Panc1 (cell line): ENCODE data around the gene CERT1. TPM values are rescaled to one million over a fixed set of nuclear protein-coding genes. Genes with fewer than 3 reads are reported as not detected.

Source experiments
- ATAC-seq: fragments of 200-7000 bp; cut with Tn5 transposase; 2 replicates; pipeline ENCODE4 v1.9.1; 2020; ENCODE audit warnings: mild to moderate bottlenecking, moderate library complexity
- BruUV-seq: library from RNA; stranded (reverse); fragments of 400-500 nt; replicated peaks from 2 replicates; lab custom pipeline; 2021; lab: Mats Ljungman, UMichigan
- CTCF ChIA-PET: fragments of 300-600 bp; sonication (Branson Sonifier 250); formaldehyde crosslinking; loops from one replicate; lab custom pipeline; 2022; ENCODE audit warnings: antibody characterized with exemption; lab: Charles Lee
- POLR2A ChIA-PET: fragments of 300-600 bp; sonication (Branson Sonifier 250); formaldehyde crosslinking; loops from one replicate; lab custom pipeline; 2022; ENCODE audit warnings: antibody characterized with exemption; lab: Charles Lee
- DNase-seq: peaks from one replicate; pipeline ENCODE4 v3.0.0-alpha.2; 2010; ENCODE audit warnings: low read depth, low spot score
- H3K27ac ChIP-seq: 2 replicates; pipeline ENCODE4 v1.5.1; 2011; ENCODE audit warnings: mild to moderate bottlenecking, low read length, inconsistent platforms
- H3K27me3 ChIP-seq: fragments of 200-500 bp; sonication (Bioruptor generic); 2 replicates; pipeline ENCODE4 v1.6.0; 2014; ENCODE audit warnings: low read length, inconsistent platforms; ENCODE audit not compliant: control insufficient read depth, insufficient read depth
- H3K36me3 ChIP-seq: fragments of 200-500 bp; sonication (Bioruptor generic); 2 replicates; pipeline ENCODE4 v1.5.1; 2014; ENCODE audit warnings: inconsistent platforms, mild to moderate bottlenecking, low read length, moderate library complexity; ENCODE audit not compliant: control insufficient read depth, insufficient read depth
- H3K4me1 ChIP-seq: 2 replicates; pipeline ENCODE4 v1.5.1; 2011; ENCODE audit warnings: inconsistent platforms, mild to moderate bottlenecking, low read length, moderate library complexity; ENCODE audit not compliant: control insufficient read depth, insufficient read depth
- H3K4me3 ChIP-seq, 2 experiments: 2 replicates each; pipeline ENCODE4 v1.5.1; 2011 to 2012; ENCODE audit warnings: low read depth in 2 of 2, low read length in 2 of 2, mild to moderate bottlenecking in 2 of 2, inconsistent platforms in 1 of 2, moderate library complexity in 1 of 2
- H3K9me3 ChIP-seq: fragments of 200-500 bp; sonication (Bioruptor generic); 2 replicates; pipeline ENCODE4 v1.5.1; 2014; ENCODE audit warnings: low read depth, mild to moderate bottlenecking, inconsistent platforms, low read length, moderate library complexity; ENCODE audit not compliant: control insufficient read depth, insufficient read depth
- CTCF ChIP-seq: fragments of 450-650 bp; IDR thresholded peaks from 2 replicates; pipeline ENCODE4 v1.5.1; 2017; ENCODE audit warnings: mild to moderate bottlenecking
- POLR2AphosphoS5 ChIP-seq: IDR thresholded peaks from 2 replicates; pipeline ENCODE4 v1.6.1; 2012; ENCODE audit warnings: mild to moderate bottlenecking, low read depth, low read length, moderate library complexity
- REST ChIP-seq, 2 experiments: IDR thresholded peaks; 2 replicates each; pipeline ENCODE4 v1.6.1; 2011 to 2012; ENCODE audit warnings: low read depth in 2 of 2, control low read depth in 1 of 2, low read length in 1 of 2, mild to moderate bottlenecking in 1 of 2, moderate library complexity in 1 of 2; ENCODE audit not compliant: insufficient read depth in 1 of 2
- SIN3A ChIP-seq: IDR thresholded peaks from 2 replicates; pipeline ENCODE4 v1.6.1; 2012; ENCODE audit warnings: low read depth, mild to moderate bottlenecking, low read length, moderate library complexity, borderline replicate concordance; ENCODE audit not compliant: insufficient read depth
- TCF7L2 ChIP-seq: IDR thresholded peaks from 2 replicates; pipeline ENCODE4 v1.6.1; 2011; ENCODE audit warnings: mild to moderate bottlenecking, low read depth, low read length, inconsistent platforms
- in situ Hi-C: cut with HindIII; loops from 2 replicates; pipeline ENCODE4 v1.10.0; 2016; ENCODE audit warnings: low sequenced_read_pairs, low pct_unique_long_range_greater_than_20kb
- intact Hi-C: fragments of 100-400 bp; cut with micrococcal nuclease; formaldehyde crosslinking; loops from one replicate; pipeline ENCODE4 v1.10.0; 2022; ENCODE audit not compliant: unreplicated experiment
- total RNA-seq: library from RNA; stranded (reverse); gene quantifications from one replicate; pipeline ENCODE4 v1.2.1, GENCODE V29; 2021; ENCODE audit not compliant: unreplicated experiment

Gene CERT1
- total RNA-seq, 1 experiment from 2014 or later: 26.7 TPM

- no peak for ATAC-seq
- Histone ChIP-seq H3K36me3 (peaks cover 6% of the 10 kb centered on the region; the same call in 1 of the 2 replicates), H3K4me3 (no peak overlapping the region), H3K4me1 (no peaks in the 10 kb centered on the region), H3K9me3 (no peaks in the 10 kb centered on the region), H3K27me3 (no peaks in the 10 kb centered on the region), H3K27ac (no peak overlapping the region)
- in situ Hi-C loops: no loop called here
- CTCF ChIA-PET: no interaction called here
- no TSS peak for BruUV-seq
- intact Hi-C loops: no loop called here
- POLR2A ChIA-PET: no interaction called here
- DNase-seq: no peak
- TF ChIP-seq TCF7L2 (no peak), REST (IDR thresholded peaks at IDR 0.05; ENCODE audit: insufficient read depth in 1 of 2, low read depth in 2 of 2, low read length in 1 of 2) (no peak), SIN3A (no peak), POLR2AphosphoS5 (no peak), CTCF (no peak)
Observed at GRCh38 chr5:75547812-75548211, 36.4 kb upstream of the CERT1 start.

GRCh38 chr5:75546830-75547229 is 35.4 kb upstream of the CERT1 start:
- Histone ChIP-seq H3K27ac (no peak overlapping the region), H3K27me3 (no peaks in the 10 kb centered on the region), H3K4me3 (no peak overlapping the region), H3K9me3 (no peaks in the 10 kb centered on the region), H3K36me3 (no peaks in the 10 kb centered on the region), H3K4me1 (no peaks in the 10 kb centered on the region)
- TF ChIP-seq REST (IDR thresholded peaks at IDR 0.05; ENCODE audit: insufficient read depth in 1 of 2, low read depth in 2 of 2, low read length in 1 of 2) (no peak), CTCF (no peak), SIN3A (no peak), TCF7L2 (no peak), POLR2AphosphoS5 (no peak)
- in situ Hi-C loops: no loop called here
- no TSS peak for BruUV-seq
- POLR2A ChIA-PET: no interaction called here
- DNase-seq (no peak), ATAC-seq (no peak)
- intact Hi-C loops: no loop called here
- CTCF ChIA-PET: no interaction called here
